ENCODE measurements around the gene HOXC13. TPM values are rescaled to one million over a fixed set of nuclear protein-coding genes. Genes with fewer than 3 reads are reported as not detected.

The HOXC13 gene
- 5.4 to 10.5 TPM (median 9.0 TPM) in 5 replicates for total RNA-seq (2022; extraction: Qiagen RNA extraction; ENCODE audit: low read depth)

GRCh38 chr12:53938326-53939140 lies at the start of gene HOXC13:
Gene HOXC13 (plus strand): TSS chr12:53938831. CDS start chr12:53938907, 76 bp downstream.

GRCh38 chr12:53954694-53955035 lies 16.0 kb downstream of the HOXC13 start, which contains the start of gene HOXC12:
Gene HOXC12 (plus strand): TSS chr12:53954903. CDS start chr12:53954930, 27 bp downstream.

DNA sequence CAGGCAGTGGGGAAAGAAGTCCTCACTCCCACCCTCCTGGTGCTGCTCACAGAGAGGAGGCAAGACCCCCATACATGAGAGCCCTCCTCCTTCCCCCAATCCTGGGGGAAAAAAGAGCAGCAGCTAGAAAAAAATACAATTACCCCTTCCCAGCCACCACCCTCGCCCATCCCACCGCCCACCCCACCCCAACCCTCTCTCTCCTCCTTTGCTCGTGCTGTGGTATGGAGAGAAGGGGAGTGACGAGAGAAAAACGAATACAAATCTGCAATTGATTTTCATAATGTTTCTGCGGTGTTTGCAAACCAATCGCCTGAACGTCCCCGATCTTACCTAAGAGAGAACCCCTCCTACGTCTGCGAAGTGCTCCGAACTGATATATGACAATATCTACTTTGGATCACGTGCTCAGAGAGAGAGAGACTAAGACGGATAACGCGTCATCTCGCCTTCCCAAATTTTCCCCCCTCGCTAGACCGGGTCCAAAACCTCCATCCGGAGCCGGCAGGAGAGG lies 34.1 kb downstream of the HOXC13 start, which contains the start of gene HOXC11:
Gene HOXC11, plus strand, starts transcription at position 405 of the 514 bp plus-strand sequence. CDS start 116 bp downstream, outside the sequence.

DNA sequence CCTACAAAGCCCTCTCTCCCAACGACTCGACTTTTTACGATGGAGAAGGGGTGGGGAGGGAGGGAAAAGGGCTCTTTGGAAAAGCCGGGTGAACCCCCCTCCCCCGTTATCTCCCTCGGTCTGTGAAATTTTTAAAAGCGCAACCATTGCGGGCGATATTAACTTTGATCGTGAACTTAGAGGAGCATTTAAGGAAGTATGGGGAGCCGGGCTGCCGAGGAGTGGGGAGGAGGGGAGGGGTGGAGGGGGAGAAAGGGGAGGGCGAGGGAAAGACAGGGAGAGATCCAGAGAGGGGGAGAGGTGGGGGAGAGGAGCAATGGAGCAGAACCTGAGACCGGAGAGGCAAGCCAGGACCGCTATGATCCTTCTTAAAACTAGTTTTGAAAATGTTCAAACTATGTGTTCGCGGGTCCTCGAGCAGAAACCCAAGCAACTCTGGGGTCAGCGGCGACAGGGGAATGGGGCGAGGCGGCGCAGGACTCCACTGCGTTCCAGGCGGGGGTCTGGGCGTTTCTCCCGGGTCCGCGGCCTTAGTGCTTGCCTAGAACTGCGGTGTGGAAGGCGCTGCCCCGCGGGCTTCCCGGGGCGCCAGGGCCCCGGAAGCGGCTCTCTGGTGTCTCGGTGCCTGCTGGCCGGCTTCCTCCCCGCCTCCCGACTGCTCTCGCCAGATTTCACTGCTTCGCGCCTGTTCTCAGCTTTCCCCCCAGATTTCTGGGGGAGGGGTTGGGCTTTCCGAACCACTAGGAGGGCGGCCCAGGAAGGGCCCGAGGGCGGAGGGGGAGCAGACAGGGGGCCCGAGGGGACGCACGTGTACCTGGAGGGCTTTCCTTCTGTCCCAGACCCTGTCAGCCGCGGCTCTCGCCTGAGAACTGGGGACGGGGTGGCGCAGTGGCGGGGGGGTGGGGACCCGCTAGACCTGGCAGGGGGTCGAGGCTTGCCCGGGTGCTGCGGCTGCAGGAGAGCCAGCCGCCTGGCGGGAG lies 35.7 kb downstream of the HOXC13 start, which contains the start of gene HOTAIR:
Gene HOTAIR, minus strand, starts transcription at position 871 of the 980 bp plus-strand sequence.

DNA sequence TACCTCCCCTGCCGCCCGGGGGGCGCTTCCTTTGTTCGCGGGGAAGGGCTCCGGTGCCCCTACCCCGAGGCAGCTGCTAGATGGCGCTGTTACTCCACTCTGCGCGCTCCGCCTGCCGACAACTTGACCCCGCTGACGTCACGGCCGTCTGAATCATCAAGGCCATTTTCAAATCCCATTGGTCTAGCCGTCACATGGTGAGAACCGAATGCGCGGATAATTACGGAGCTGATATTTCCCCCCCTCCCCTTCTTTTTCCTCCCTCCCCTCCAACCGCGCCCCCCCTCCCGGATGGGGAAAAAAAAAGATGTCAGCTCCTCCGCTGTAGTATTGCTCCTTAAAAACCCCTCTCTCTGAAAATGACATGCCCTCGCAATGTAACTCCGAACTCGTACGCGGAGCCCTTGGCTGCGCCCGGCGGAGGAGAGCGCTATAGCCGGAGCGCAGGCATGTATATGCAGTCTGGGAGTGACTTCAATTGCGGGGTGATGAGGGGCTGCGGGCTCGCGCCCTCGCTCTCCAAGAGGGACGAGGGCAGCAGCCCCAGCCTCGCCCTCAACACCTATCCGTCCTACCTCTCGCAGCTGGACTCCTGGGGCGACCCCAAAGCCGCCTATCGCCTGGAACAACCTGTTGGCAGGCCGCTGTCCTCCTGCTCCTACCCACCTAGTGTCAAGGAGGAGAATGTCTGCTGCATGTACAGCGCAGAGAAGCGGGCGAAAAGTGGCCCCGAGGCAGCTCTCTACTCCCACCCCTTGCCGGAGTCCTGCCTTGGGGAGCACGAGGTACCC lies 46.5 kb downstream of the HOXC13 start, which contains the start of gene HOXC10:
Gene HOXC10, plus strand, starts transcription at position 246 of the 791 bp plus-strand sequence. Its CDS starts 114 bp downstream, at position 360.

Other genes with a start within 250 kb of the HOXC13 start
- gene CALCOCO1, start 211.4 kb upstream of the HOXC13 start, total RNA-seq (2022; extraction: Qiagen RNA extraction; ENCODE audit: low read depth), result 19.3 to 23.1 TPM (median 22.6 TPM) in 5 replicates
- not detected in 5 replicates for gene CISTR, start 186.9 kb upstream of the HOXC13 start, total RNA-seq (2022; extraction: Qiagen RNA extraction; ENCODE audit: low read depth)
- not detected in 5 replicates for gene HOXC12, start 16.1 kb downstream of the HOXC13 start, total RNA-seq (2022; extraction: Qiagen RNA extraction; ENCODE audit: low read depth)
- gene HOXC11, start 34.3 kb downstream of the HOXC13 start, total RNA-seq (2022; extraction: Qiagen RNA extraction; ENCODE audit: low read depth), result 0.36 to 0.51 TPM (median 0.47 TPM) in 5 replicates
- gene HOTAIR, start 36.1 kb downstream of the HOXC13 start, total RNA-seq (2022; extraction: Qiagen RNA extraction; ENCODE audit: low read depth), result 0.05 to 0.26 TPM (median 0.13 TPM) in 4 of 5 replicates, not detected in the other
- 1.5 to 3.0 TPM (median 2.7 TPM) in 5 replicates for gene HOXC10, start 46.3 kb downstream of the HOXC13 start, total RNA-seq (2022; extraction: Qiagen RNA extraction; ENCODE audit: low read depth)
- 7.6 to 12.5 TPM (median 11.6 TPM) in 5 replicates for gene HOXC9, start 61.3 kb downstream of the HOXC13 start, total RNA-seq (2022; extraction: Qiagen RNA extraction; ENCODE audit: low read depth)
- gene HOXC8, start 70.2 kb downstream of the HOXC13 start, total RNA-seq (2022; extraction: Qiagen RNA extraction; ENCODE audit: low read depth), result 4.6 to 6.0 TPM (median 5.1 TPM) in 5 replicates
- 4.5 to 5.5 TPM (median 5.0 TPM) in 5 replicates for gene HOXC6, start 89.6 kb downstream of the HOXC13 start, total RNA-seq (2022; extraction: Qiagen RNA extraction; ENCODE audit: low read depth)
- gene HOXC5, start 94.2 kb downstream of the HOXC13 start, total RNA-seq (2022; extraction: Qiagen RNA extraction; ENCODE audit: low read depth), result 0.36 to 1.1 TPM (median 0.60 TPM) in 5 replicates
- gene HOXC4, start 115.0 kb downstream of the HOXC13 start, total RNA-seq (2022; extraction: Qiagen RNA extraction; ENCODE audit: low read depth), result 2.7 to 4.7 TPM (median 3.9 TPM) in 5 replicates